WTC11 (cell line): ENCODE measurements around the gene TNFRSF6B. TPM values are rescaled to one million over a fixed set of nuclear protein-coding genes. Genes with fewer than 3 reads are reported as not detected.
A peak's percentile ranks its signal among the peaks of the same experiment; 100 is the strongest.

Experiments
- ATAC-seq: fragments of 200-7000 bp; cut with Tn5 transposase; 2 replicates; pipeline ENCODE4 v1.10.0; 2021; ENCODE audit warnings: mild to moderate bottlenecking, moderate library complexity
- Bru-seq: library from RNA; stranded (reverse); fragments of 400-500 nt; gene quantifications from one replicate; lab custom pipeline; 2021; lab: Mats Ljungman, UMichigan
- CTCF ChIA-PET: fragments of 300-600 bp; sonication (Branson Sonifier 250); formaldehyde crosslinking; loops from one replicate; lab custom pipeline; 2021; ENCODE audit warnings: antibody characterized with exemption; lab: Charles Lee
- POLR2A ChIA-PET: fragments of 350-600 bp; sonication (Branson Sonifier 250); formaldehyde crosslinking; loops from one replicate; lab custom pipeline; 2021; ENCODE audit warnings: antibody characterized with exemption; lab: Charles Lee
- DNase-seq: peaks from one replicate; pipeline ENCODE4 v3.0.0; 2021; ENCODE audit warnings: low spot score
- H3K27ac Mint-ChIP-seq: 2 replicates; pipeline ENCODE4 v1.8.0; 2021; ENCODE audit warnings: mixed read lengths
- H3K27me3 Mint-ChIP-seq: 2 replicates; pipeline ENCODE4 v1.8.0; 2021; ENCODE audit warnings: low read depth, mild to moderate bottlenecking, moderate library complexity, mixed read lengths
- H3K36me3 Mint-ChIP-seq: 2 replicates; pipeline ENCODE4 v1.8.0; 2021; ENCODE audit warnings: mixed read lengths
- H3K4me1 Mint-ChIP-seq: 2 replicates; pipeline ENCODE4 v1.8.0; 2022; ENCODE audit warnings: mixed read lengths
- H3K4me3 Mint-ChIP-seq: 2 replicates; pipeline ENCODE4 v1.8.0; 2021; ENCODE audit warnings: mild to moderate bottlenecking, moderate library complexity, mixed read lengths
- H3K9me3 Mint-ChIP-seq: 2 replicates; pipeline ENCODE4 v1.8.0; 2021; ENCODE audit warnings: mixed read lengths
- ATF1 ChIP-seq: sonication (generic); formaldehyde crosslinking; IDR thresholded peaks from 2 replicates; pipeline ENCODE4 v1.8.1; 2023; ENCODE audit warnings: mild to moderate bottlenecking, moderate library complexity, missing genetic modification reagents
- CBFB ChIP-seq: sonication (generic); formaldehyde crosslinking; IDR thresholded peaks from 2 replicates; pipeline ENCODE4 v1.8.1; 2022; ENCODE audit warnings: mild to moderate bottlenecking, low read depth, missing genetic modification reagents
- CREB1 ChIP-seq: sonication (generic); formaldehyde crosslinking; IDR thresholded peaks from 2 replicates; pipeline ENCODE4 v1.8.0; 2023; ENCODE audit warnings: mild to moderate bottlenecking, missing genetic modification reagents
- EMX1 ChIP-seq: fragments of 250-450 bp; sonication (Bioruptor Pico); IDR thresholded peaks from 2 replicates; pipeline ENCODE4 v1.8.0; 2021; ENCODE audit warnings: mild to moderate bottlenecking
- ETV6 ChIP-seq: sonication (generic); formaldehyde crosslinking; IDR thresholded peaks from 2 replicates; pipeline ENCODE4 v1.8.1; 2022; ENCODE audit warnings: mild to moderate bottlenecking, missing genetic modification reagents
- JUN ChIP-seq: sonication (generic); formaldehyde crosslinking; IDR thresholded peaks from 2 replicates; pipeline ENCODE4 v1.8.0; 2023; ENCODE audit warnings: mild to moderate bottlenecking, missing genetic modification reagents
- KAT7 ChIP-seq: sonication (generic); formaldehyde crosslinking; IDR thresholded peaks from 2 replicates; pipeline ENCODE4 v1.8.1; 2023; ENCODE audit warnings: missing genetic modification reagents, mild to moderate bottlenecking, borderline replicate concordance
- NFATC4 ChIP-seq: fragments of 250-450 bp; sonication (Bioruptor Pico); IDR thresholded peaks from 2 replicates; pipeline ENCODE4 v1.9.0; 2021; ENCODE audit warnings: mild to moderate bottlenecking
- NFYB ChIP-seq: sonication (generic); formaldehyde crosslinking; conservative IDR thresholded peaks from 2 replicates; pipeline ENCODE4 v1.8.0; 2022; ENCODE audit warnings: low read depth, missing genetic modification reagents
- NR1H2 ChIP-seq: sonication (generic); formaldehyde crosslinking; IDR thresholded peaks from 2 replicates; pipeline ENCODE4 v1.9.0; 2021; ENCODE audit warnings: mild to moderate bottlenecking, moderate library complexity, missing genetic modification reagents
- RELA ChIP-seq: sonication (generic); formaldehyde crosslinking; IDR thresholded peaks from 2 replicates; pipeline ENCODE4 v1.8.1; 2022; ENCODE audit warnings: missing genetic modification reagents, mild to moderate bottlenecking, borderline replicate concordance
- SMAD3 ChIP-seq: sonication (generic); formaldehyde crosslinking; IDR thresholded peaks from 2 replicates; pipeline ENCODE4 v1.8.0; 2022; ENCODE audit warnings: missing genetic modification reagents, mild to moderate bottlenecking, borderline replicate concordance
- TEAD1 ChIP-seq: sonication (generic); formaldehyde crosslinking; IDR thresholded peaks from 2 replicates; pipeline ENCODE4 v1.8.0; 2022; ENCODE audit warnings: mild to moderate bottlenecking, missing genetic modification reagents
- long read RNA-seq, 3 experiments: library from RNA in 1 of 3; library from capped mRNA in 1 of 3; library from polyadenylated mRNA in 1 of 3; unstranded in 2 of 3; stranded (forward) in 1 of 3; transcript quantifications; one replicate each; pipeline ENCODE4 v2.0.0, GENCODE V29; 2021
- total RNA-seq: library from RNA; stranded (reverse); gene quantifications from 3 replicates; pipeline ENCODE4 v1.2.3, GENCODE V29; 2021
- TF ChIP-seq, protein P1 (sequence below): fragments of 250-450 bp; sonication (Bioruptor Pico); IDR thresholded peaks from 2 replicates; pipeline ENCODE4 v1.9.0; 2021; ENCODE audit warnings: mild to moderate bottlenecking, borderline replicate concordance
- TF ChIP-seq, protein P2 (sequence below): sonication (generic); formaldehyde crosslinking; IDR thresholded peaks from 2 replicates; pipeline ENCODE4 v1.8.0; 2022; ENCODE audit warnings: mild to moderate bottlenecking, missing genetic modification reagents
- TF ChIP-seq, protein P3 (sequence below): sonication (generic); formaldehyde crosslinking; IDR thresholded peaks from 2 replicates; pipeline ENCODE4 v1.8.0; 2023; ENCODE audit warnings: missing genetic modification reagents, mild to moderate bottlenecking, borderline replicate concordance
- TF ChIP-seq, protein P4 (sequence below): sonication (generic); formaldehyde crosslinking; IDR thresholded peaks from 2 replicates; pipeline ENCODE4 v1.8.0; 2022; ENCODE audit warnings: mild to moderate bottlenecking, missing genetic modification reagents
- TF ChIP-seq, protein P5 (sequence below): fragments of 250-450 bp; sonication (Bioruptor Pico); conservative IDR thresholded peaks from 2 replicates; pipeline ENCODE4 v1.9.0; 2021; ENCODE audit warnings: mild to moderate bottlenecking
- TF ChIP-seq, protein P6 (sequence below): sonication (generic); formaldehyde crosslinking; IDR thresholded peaks from 2 replicates; pipeline ENCODE4 v1.8.1; 2022; ENCODE audit warnings: mild to moderate bottlenecking, moderate library complexity, missing genetic modification reagents

Gene TNFRSF6B, protein sequence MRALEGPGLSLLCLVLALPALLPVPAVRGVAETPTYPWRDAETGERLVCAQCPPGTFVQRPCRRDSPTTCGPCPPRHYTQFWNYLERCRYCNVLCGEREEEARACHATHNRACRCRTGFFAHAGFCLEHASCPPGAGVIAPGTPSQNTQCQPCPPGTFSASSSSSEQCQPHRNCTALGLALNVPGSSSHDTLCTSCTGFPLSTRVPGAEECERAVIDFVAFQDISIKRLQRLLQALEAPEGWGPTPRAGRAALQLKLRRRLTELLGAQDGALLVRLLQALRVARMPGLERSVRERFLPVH
- total RNA-seq (not detected in 3 replicates), Bru-seq, nascent RNA (not detected)
- long read RNA-seq, experiment 1, transcript TNFRSF6B-201 (3 exons, 1,141 nt) = major isoform, 6 of 6 reads
- long read RNA-seq, experiment 1, partial matches to known transcripts = 0 of 6 reads
- long read RNA-seq, experiment 1, other reads (novel, unspliced or antisense) = 0 of 6 reads
- long read RNA-seq, experiment 2, partial matches to known transcripts = 0 of 2 reads
- long read RNA-seq, experiment 2, other reads (novel, unspliced or antisense) = 0 of 2 reads
- long read RNA-seq, experiment 3 = 0 reads

DNA sequence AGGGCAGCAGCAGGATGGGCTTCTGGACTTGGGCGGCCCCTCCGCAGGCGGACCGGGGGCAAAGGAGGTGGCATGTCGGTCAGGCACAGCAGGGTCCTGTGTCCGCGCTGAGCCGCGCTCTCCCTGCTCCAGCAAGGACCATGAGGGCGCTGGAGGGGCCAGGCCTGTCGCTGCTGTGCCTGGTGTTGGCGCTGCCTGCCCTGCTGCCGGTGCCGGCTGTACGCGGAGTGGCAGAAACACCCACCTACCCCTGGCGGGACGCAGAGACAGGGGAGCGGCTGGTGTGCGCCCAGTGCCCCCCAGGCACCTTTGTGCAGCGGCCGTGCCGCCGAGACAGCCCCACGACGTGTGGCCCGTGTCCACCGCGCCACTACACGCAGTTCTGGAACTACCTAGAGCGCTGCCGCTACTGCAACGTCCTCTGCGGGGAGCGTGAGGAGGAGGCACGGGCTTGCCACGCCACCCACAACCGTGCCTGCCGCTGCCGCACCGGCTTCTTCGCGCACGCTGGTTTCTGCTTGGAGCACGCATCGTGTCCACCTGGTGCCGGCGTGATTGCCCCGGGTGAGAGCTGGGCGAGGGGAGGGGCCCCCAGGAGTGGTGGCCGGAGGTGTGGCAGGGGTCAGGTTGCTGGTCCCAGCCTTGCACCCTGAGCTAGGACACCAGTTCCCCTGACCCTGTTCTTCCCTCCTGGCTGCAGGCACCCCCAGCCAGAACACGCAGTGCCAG lies at the start of gene TNFRSF6B:
TSS of gene TNFRSF6B (plus strand) at position 25 of the 729 bp plus-strand sequence. CDS start at position 141, 116 bp downstream.
- POLR2A ChIA-PET = interaction anchor here (0.5 to 1.6 kb wide), 4 partner anchors 9 to 55 kb away, joined by 3 to 4 read pairs (median 3); partner anchors contain the start of genes ARFRP1, RTEL1 and ZGPAT
- CTCF ChIA-PET = interaction anchor here (0.9 to 3.4 kb wide), 7 partner anchors 10 to 159 kb away, joined by 3 to 19 read pairs (median 4); partner anchors contain the start of genes ARFRP1, GMEB2, PTK6 and RTEL1
- TF ChIP-seq EMX1 (peak; percentile 71; the same call in 1 of the 2 replicates), TEAD1 (CRISPR knock-in tag) (0 out of 2 replicates have a peak, but pooled peaks have one; percentile 48), NFATC4 (peak; percentile 65; the same call in 1 of the 2 replicates), KAT7 (CRISPR knock-in tag) (0 out of 2 replicates have a peak, but pooled peaks have one; percentile 26), NR1H2 (CRISPR knock-in tag) (0 out of 2 replicates have a peak, but pooled peaks have one; percentile 50), ETV6 (CRISPR knock-in tag) (peak; percentile 63), JUN (CRISPR knock-in tag) (peak; percentile 62; the same call in 1 of the 2 replicates), RELA (CRISPR knock-in tag) (no peak), CBFB (CRISPR knock-in tag) (no peak), CREB1 (CRISPR knock-in tag) (peak; percentile 13; the same call in 1 of the 2 replicates), NFYB (CRISPR knock-in tag) (0 out of 2 replicates have a peak, but pooled peaks have one; percentile 8), SMAD3 (no peak), ATF1 (CRISPR knock-in tag) (0 out of 2 replicates have a peak, but pooled peaks have one; percentile 37)
- TF ChIP-seq, protein P1, sequence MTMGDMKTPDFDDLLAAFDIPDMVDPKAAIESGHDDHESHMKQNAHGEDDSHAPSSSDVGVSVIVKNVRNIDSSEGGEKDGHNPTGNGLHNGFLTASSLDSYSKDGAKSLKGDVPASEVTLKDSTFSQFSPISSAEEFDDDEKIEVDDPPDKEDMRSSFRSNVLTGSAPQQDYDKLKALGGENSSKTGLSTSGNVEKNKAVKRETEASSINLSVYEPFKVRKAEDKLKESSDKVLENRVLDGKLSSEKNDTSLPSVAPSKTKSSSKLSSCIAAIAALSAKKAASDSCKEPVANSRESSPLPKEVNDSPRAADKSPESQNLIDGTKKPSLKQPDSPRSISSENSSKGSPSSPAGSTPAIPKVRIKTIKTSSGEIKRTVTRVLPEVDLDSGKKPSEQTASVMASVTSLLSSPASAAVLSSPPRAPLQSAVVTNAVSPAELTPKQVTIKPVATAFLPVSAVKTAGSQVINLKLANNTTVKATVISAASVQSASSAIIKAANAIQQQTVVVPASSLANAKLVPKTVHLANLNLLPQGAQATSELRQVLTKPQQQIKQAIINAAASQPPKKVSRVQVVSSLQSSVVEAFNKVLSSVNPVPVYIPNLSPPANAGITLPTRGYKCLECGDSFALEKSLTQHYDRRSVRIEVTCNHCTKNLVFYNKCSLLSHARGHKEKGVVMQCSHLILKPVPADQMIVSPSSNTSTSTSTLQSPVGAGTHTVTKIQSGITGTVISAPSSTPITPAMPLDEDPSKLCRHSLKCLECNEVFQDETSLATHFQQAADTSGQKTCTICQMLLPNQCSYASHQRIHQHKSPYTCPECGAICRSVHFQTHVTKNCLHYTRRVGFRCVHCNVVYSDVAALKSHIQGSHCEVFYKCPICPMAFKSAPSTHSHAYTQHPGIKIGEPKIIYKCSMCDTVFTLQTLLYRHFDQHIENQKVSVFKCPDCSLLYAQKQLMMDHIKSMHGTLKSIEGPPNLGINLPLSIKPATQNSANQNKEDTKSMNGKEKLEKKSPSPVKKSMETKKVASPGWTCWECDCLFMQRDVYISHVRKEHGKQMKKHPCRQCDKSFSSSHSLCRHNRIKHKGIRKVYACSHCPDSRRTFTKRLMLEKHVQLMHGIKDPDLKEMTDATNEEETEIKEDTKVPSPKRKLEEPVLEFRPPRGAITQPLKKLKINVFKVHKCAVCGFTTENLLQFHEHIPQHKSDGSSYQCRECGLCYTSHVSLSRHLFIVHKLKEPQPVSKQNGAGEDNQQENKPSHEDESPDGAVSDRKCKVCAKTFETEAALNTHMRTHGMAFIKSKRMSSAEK (CRISPR knock-in tag) = no peak
- TF ChIP-seq, protein P2, sequence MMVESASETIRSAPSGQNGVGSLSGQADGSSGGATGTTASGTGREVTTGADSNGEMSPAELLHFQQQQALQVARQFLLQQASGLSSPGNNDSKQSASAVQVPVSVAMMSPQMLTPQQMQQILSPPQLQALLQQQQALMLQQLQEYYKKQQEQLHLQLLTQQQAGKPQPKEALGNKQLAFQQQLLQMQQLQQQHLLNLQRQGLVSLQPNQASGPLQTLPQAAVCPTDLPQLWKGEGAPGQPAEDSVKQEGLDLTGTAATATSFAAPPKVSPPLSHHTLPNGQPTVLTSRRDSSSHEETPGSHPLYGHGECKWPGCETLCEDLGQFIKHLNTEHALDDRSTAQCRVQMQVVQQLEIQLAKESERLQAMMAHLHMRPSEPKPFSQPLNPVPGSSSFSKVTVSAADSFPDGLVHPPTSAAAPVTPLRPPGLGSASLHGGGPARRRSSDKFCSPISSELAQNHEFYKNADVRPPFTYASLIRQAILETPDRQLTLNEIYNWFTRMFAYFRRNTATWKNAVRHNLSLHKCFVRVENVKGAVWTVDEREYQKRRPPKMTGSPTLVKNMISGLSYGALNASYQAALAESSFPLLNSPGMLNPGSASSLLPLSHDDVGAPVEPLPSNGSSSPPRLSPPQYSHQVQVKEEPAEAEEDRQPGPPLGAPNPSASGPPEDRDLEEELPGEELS (CRISPR knock-in tag) = 0 out of 2 replicates have a peak, but pooled peaks have one; percentile 10
- TF ChIP-seq, protein P3, sequence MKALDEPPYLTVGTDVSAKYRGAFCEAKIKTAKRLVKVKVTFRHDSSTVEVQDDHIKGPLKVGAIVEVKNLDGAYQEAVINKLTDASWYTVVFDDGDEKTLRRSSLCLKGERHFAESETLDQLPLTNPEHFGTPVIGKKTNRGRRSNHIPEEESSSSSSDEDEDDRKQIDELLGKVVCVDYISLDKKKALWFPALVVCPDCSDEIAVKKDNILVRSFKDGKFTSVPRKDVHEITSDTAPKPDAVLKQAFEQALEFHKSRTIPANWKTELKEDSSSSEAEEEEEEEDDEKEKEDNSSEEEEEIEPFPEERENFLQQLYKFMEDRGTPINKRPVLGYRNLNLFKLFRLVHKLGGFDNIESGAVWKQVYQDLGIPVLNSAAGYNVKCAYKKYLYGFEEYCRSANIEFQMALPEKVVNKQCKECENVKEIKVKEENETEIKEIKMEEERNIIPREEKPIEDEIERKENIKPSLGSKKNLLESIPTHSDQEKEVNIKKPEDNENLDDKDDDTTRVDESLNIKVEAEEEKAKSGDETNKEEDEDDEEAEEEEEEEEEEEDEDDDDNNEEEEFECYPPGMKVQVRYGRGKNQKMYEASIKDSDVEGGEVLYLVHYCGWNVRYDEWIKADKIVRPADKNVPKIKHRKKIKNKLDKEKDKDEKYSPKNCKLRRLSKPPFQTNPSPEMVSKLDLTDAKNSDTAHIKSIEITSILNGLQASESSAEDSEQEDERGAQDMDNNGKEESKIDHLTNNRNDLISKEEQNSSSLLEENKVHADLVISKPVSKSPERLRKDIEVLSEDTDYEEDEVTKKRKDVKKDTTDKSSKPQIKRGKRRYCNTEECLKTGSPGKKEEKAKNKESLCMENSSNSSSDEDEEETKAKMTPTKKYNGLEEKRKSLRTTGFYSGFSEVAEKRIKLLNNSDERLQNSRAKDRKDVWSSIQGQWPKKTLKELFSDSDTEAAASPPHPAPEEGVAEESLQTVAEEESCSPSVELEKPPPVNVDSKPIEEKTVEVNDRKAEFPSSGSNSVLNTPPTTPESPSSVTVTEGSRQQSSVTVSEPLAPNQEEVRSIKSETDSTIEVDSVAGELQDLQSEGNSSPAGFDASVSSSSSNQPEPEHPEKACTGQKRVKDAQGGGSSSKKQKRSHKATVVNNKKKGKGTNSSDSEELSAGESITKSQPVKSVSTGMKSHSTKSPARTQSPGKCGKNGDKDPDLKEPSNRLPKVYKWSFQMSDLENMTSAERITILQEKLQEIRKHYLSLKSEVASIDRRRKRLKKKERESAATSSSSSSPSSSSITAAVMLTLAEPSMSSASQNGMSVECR (CRISPR knock-in tag) = peak; percentile 79; the same call in 1 of the 2 replicates
- TF ChIP-seq, protein P4, sequence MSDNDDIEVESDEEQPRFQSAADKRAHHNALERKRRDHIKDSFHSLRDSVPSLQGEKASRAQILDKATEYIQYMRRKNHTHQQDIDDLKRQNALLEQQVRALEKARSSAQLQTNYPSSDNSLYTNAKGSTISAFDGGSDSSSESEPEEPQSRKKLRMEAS (CRISPR knock-in tag) = 0 out of 2 replicates have a peak, but pooled peaks have one; percentile 61
- TF ChIP-seq, protein P5, sequence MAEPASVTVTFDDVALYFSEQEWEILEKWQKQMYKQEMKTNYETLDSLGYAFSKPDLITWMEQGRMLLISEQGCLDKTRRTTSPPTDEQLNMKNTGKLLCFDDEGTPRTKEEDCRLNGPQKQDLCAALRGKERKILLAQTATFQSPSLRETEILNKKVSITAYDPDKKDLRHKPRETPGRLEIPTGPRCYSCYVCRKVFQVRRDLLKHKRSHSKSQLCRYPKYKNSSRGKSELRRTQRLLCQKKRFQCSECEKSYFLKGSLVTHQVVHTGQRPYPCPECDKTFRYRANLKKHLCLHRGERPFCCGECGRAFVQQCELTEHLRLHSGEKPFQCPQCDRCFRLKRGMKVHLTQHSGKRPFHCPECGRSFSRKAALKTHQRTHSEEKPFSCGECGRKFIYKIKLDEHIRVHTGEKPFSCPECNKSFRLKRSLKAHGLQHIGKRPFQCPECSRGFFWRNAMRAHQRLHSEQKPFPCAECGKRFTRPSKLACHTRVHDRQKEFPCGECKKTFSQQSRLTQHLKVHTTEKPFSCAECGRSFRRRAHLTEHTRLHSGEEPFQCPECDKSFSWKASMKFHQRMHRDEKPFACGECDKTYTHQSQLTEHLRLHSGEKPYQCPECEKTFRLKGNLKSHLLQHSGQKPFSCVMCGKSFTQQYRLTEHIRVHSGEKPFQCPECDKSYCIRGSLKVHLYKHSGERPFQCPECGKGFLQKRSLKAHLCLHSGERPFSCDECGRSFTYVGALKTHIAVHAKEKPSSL (CRISPR knock-in tag) = no peak
- TF ChIP-seq, protein P6, sequence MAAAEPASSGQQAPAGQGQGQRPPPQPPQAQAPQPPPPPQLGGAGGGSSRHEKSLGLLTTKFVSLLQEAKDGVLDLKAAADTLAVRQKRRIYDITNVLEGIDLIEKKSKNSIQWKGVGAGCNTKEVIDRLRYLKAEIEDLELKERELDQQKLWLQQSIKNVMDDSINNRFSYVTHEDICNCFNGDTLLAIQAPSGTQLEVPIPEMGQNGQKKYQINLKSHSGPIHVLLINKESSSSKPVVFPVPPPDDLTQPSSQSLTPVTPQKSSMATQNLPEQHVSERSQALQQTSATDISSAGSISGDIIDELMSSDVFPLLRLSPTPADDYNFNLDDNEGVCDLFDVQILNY (CRISPR knock-in tag) = peak; percentile 35; the same call in 1 of the 2 replicates

More for the DNA sequence above, at the start of gene TNFRSF6B:
- ATAC-seq = peak; percentile 0; the same call in 1 of the 2 replicates
- H3K4me3 Mint-ChIP-seq = peak within 1 kb of the TSS; percentile 53
- no peaks in the 10 kb centered on the region for H3K9me3 Mint-ChIP-seq
- H3K27ac Mint-ChIP-seq = peak within 1 kb of the TSS; percentile 45; the same call in 1 of the 2 replicates
- H3K36me3 Mint-ChIP-seq = peaks cover 14% of the 10 kb centered on the region
- H3K27me3 Mint-ChIP-seq = peaks cover 3% of the 10 kb centered on the region; the same call in 1 of the 2 replicates
- peaks cover 7% of the 10 kb centered on the region for H3K4me1 Mint-ChIP-seq
- DNase-seq = no peak
